CD4-positive, alpha-beta T cell (primary cell): ENCODE measurements around the gene NANS. TPM values are rescaled to one million over a fixed set of nuclear protein-coding genes. Genes with fewer than 3 reads are reported as not detected.
A peak's percentile ranks its signal among the peaks of the same experiment; 100 is the strongest.

ENCODE experiments used
- ATAC-seq: fragments of 200-7000 bp; cut with Tn5 transposase; one replicate; pipeline ENCODE4 v1.10.0; 2022; ENCODE audit warnings: mild to moderate bottlenecking; ENCODE audit not compliant: poor library complexity
- CTCF ChIA-PET: fragments of 350-600 bp; sonication (Branson Sonifier 250); formaldehyde crosslinking; loops from one replicate; lab custom pipeline; 2021; ENCODE audit warnings: antibody characterized with exemption, inconsistent platforms; lab: Charles Lee
- POLR2A ChIA-PET: fragments of 350-600 bp; sonication (Branson Sonifier 250); formaldehyde crosslinking; loops from one replicate; lab custom pipeline; 2021; ENCODE audit warnings: antibody characterized with exemption, inconsistent platforms; lab: Charles Lee
- DNase-seq, 14 experiments: peaks; one replicate each; pipeline ENCODE4 v3.0.0-alpha.2; 2013 to 2020; ENCODE audit warnings: mixed read lengths in 2 of 14
- H3K27ac ChIP-seq, 2 donors: one replicate each; pipeline versions ENCODE4 v1.5.1 to v1.7.0; 2013; ENCODE audit warnings: low read length in 2 of 2, low read depth in 1 of 2, mild to moderate bottlenecking in 1 of 2
- H3K27me3 ChIP-seq, 2 experiments: 1 replicate in 1 of 2; 2 replicates in 1 of 2; pipeline versions ENCODE4 v1.6.1 to v1.7.0; 2013; ENCODE audit warnings: low read length in 2 of 2, control low read depth in 1 of 2, mild to moderate bottlenecking in 1 of 2, moderate library complexity in 1 of 2; ENCODE audit not compliant: insufficient read depth in 2 of 2, control insufficient read depth in 1 of 2
- H3K36me3 ChIP-seq: one replicate; pipeline ENCODE4 v1.6.1; 2013; ENCODE audit warnings: low read length, control low read depth; ENCODE audit not compliant: insufficient read depth
- H3K4me1 ChIP-seq: one replicate; pipeline ENCODE4 v1.6.1; 2013; ENCODE audit warnings: low read length, control low read depth; ENCODE audit not compliant: insufficient read depth
- H3K4me3 ChIP-seq: one replicate; pipeline ENCODE4 v1.5.1; 2013; ENCODE audit warnings: mild to moderate bottlenecking, low read length, moderate library complexity
- H3K9me3 ChIP-seq, 2 experiments: 1 replicate in 1 of 2; 2 replicates in 1 of 2; pipeline versions ENCODE4 v1.6.1 to v1.7.0; 2013; ENCODE audit warnings: low read length in 2 of 2, mild to moderate bottlenecking in 2 of 2, control low read depth in 1 of 2, moderate library complexity in 1 of 2; ENCODE audit not compliant: control insufficient read depth in 1 of 2, insufficient read depth in 1 of 2
- H3K27ac Mint-ChIP-seq: one replicate; pipeline ENCODE4 v1.8.0; 2020; ENCODE audit warnings: mixed read lengths
- H3K27me3 Mint-ChIP-seq: one replicate; pipeline ENCODE4 v1.8.0; 2021; ENCODE audit warnings: mixed read lengths
- H3K36me3 Mint-ChIP-seq: one replicate; pipeline ENCODE4 v1.8.0; 2021; ENCODE audit warnings: low read depth, mixed read lengths
- H3K4me1 Mint-ChIP-seq: one replicate; pipeline ENCODE4 v1.8.0; 2021; ENCODE audit warnings: low read depth, mixed read lengths
- H3K4me3 Mint-ChIP-seq: one replicate; pipeline ENCODE4 v1.8.0; 2020; ENCODE audit warnings: mild to moderate bottlenecking, mixed read lengths
- H3K9me3 Mint-ChIP-seq: one replicate; pipeline ENCODE4 v1.8.0; 2020; ENCODE audit warnings: mixed read lengths
- CTCF ChIP-seq: fragments of 200-600 bp; IDR thresholded peaks from one replicate; pipeline ENCODE4 v1.8.0; 2022; ENCODE audit warnings: antibody characterized with exemption, mild to moderate bottlenecking
- intact Hi-C, 2 experiments: fragments of 100-400 bp; cut with DNase I in 1 of 2; cut with micrococcal nuclease in 1 of 2; formaldehyde crosslinking; loops; one replicate each; pipeline versions ENCODE4 v1.15.1 to v1.9.0; 2023 to 2025; cut with DNase I, micrococcal nuclease
- polyA plus RNA-seq, 2 donors: library from polyadenylated mRNA; unstranded; fragments of 120-200 nt; gene quantifications; one replicate each; pipeline ENCODE4 v1.2.1, GENCODE V29; 2013
- total RNA-seq, 174 experiments: library from RNA in 2 of 174; stranded (reverse) in 2 of 174; gene quantifications; one replicate each; pipeline ENCODE4 v1.2.3 and lab custom pipeline; 2021 to 2026

The NANS gene
- total RNA-seq (10 to 100 TPM; 70.5 to 74.0 TPM), total RNA-seq (lab: John Stamatoyannopoulos, UW) (10.1 to 78.9 (median 38.5) reads per million in 172 experiments)
- 28.0 TPM for polyA plus RNA-seq (2013, experiment 1 of 2)
- 31.5 TPM for polyA plus RNA-seq (2013, experiment 2 of 2)

DNA sequence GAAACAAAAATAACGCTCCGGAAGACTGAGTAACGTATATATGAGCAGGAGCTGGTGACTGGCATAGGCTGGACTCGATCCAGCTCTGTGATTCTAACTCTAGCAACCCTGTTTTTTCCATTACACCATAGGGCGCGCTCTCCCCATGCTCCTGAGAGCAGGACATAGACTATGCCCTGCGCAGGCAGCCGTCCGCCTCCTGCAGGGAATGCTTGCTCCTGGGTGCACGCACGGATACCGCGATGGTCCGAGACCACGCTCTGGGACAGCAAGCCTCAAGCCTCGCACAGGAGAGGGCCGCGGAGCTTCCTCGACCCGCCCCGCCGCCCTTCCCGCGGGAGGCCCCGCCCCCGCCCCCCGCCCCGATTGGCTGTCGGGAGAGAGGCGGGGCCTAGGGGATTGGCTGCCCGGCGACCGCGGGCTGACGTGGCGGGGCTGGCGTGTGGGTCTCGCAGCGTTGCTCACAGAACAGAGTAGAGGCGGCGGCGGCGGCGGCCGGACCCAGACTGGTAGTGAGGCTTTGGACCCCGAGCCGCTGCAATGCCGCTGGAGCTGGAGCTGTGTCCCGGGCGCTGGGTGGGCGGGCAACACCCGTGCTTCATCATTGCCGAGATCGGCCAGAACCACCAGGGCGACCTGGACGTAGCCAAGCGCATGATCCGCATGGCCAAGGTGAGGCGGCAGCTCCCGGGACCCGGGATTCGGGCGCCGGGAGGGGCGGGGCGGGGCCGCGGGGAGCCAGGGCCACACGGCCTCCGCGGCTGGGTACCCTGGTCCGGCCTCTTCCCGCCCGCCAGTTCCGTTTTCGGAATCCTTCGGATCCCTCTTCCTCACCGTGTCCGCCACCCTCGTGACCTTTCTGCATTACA lies at the start of gene NANS:
Gene NANS (plus strand): TSS at position 464 of the 869 bp plus-strand sequence. CDS start 77 bp downstream, at position 541.
- Histone ChIP-seq H3K36me3 (peaks cover 5% of the 10 kb centered on the region), H3K4me3 (peak within 1 kb of the TSS; percentile 71), H3K27ac (peak within 1 kb of the TSS; percentile 64 to 75), H3K9me3 (peaks cover 0 to 4% of the 10 kb centered on the region in 2 experiments), H3K27me3 (no peaks in the 10 kb centered on the region), H3K4me1 (peaks cover 27% of the 10 kb centered on the region)
- peaks cover 28% of the 10 kb centered on the region for H3K4me1 Mint-ChIP-seq
- intact Hi-C loops: loop anchor here (1.0 to 5.0 kb wide), 9 partner anchors 11 to 201 kb away; partner anchors contain the start of genes TBC1D2 (in 2 of the 2), CORO2A (in 1 of the 2) and TRMO (in 1 of the 2)
- peaks cover 15% of the 10 kb centered on the region for H3K36me3 Mint-ChIP-seq
- no peaks in the 10 kb centered on the region for H3K27me3 Mint-ChIP-seq
- POLR2A ChIA-PET: interaction anchor here (0.5 to 4.2 kb wide), 24 partner anchors 9 to 818 kb away, joined by 3 to 56 read pairs (median 5); partner anchors contain the start of genes ANP32B, CORO2A, NCBP1 and TBC1D2
- CTCF ChIA-PET: interaction anchor here (0.5 to 2.7 kb wide), 8 partner anchors 11 to 207 kb away, joined by 3 to 11 read pairs (median 4); partner anchors contain the start of gene ANP32B
- H3K4me3 Mint-ChIP-seq: peak within 1 kb of the TSS; percentile 98
- H3K27ac Mint-ChIP-seq: peak within 1 kb of the TSS; percentile 93
- peak; percentile 92 for ATAC-seq
- peak; percentile 81 to 95 (median 88) for DNase-seq
- no peak for TF ChIP-seq CTCF
- no peaks in the 10 kb centered on the region for H3K9me3 Mint-ChIP-seq

DNA sequence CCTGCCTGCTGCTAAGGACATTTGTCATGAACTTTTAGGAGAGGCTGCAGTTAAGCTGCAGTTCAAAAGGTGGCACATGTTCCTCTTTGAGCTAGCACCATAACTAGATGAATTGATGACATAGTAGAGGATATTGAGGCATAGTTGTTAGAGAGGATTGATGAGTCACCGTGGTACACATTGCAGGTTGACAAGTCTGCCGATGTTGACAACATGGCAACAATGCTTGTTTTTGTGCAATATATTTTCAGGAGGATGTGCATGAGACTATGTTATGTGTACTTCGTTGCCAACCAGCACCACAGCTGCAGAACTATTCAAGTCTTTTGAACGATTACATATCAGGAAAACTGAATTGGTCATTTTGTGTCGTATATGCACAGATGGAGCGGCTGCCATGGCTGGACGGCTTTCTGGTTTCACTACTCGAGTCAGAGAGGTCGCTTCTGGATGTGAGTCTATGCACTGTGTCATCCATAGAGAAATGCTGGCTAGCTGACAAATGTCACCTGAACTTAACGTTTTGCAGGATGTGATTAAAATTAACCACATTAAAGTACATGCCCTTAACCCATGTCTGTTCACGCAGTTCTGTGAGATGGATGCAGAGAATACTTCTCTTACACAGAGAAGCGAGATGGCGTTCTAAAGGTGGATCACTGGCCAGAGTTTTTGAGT lies 49.1 kb upstream of the NANS start:
- ATAC-seq: peak; percentile 54
- Histone ChIP-seq H3K27ac (no peak overlapping the region), H3K4me3 (no peak overlapping the region), H3K4me1 (no peaks in the 10 kb centered on the region), H3K9me3 (no peaks in the 10 kb centered on the region), H3K36me3 (peaks cover 94% of the 10 kb centered on the region), H3K27me3 (no peaks in the 10 kb centered on the region)
- Mint-ChIP-seq H3K4me1 (peaks cover 61% of the 10 kb centered on the region), H3K9me3 (no peaks in the 10 kb centered on the region), H3K27ac (peak overlapping the region; percentile 59), H3K27me3 (no peaks in the 10 kb centered on the region), H3K4me3 (no peak overlapping the region), H3K36me3 (peaks cover 100% of the 10 kb centered on the region)
- no peak for TF ChIP-seq CTCF
- CTCF ChIA-PET: interaction anchor here (1.2 kb wide), 1 partner anchor 11 kb away, joined by 3 read pairs; no protein-coding TSS in a partner anchor
- peak in 1 of 14 experiments; percentile 7 for DNase-seq
- POLR2A ChIA-PET: no interaction called here
- intact Hi-C loops: no loop called here

GRCh38 chr9:98008764-98009163 lies 47.8 kb upstream of the NANS start:
- no peak for DNase-seq
- ATAC-seq: no peak
- no peak for TF ChIP-seq CTCF
- H3K27me3 ChIP-seq: no peaks in the 10 kb centered on the region
- H3K4me3 ChIP-seq: no peak overlapping the region
- peaks cover 96% of the 10 kb centered on the region for H3K36me3 ChIP-seq
- H3K9me3 ChIP-seq: no peaks in the 10 kb centered on the region
- H3K4me1 ChIP-seq: no peaks in the 10 kb centered on the region
- Mint-ChIP-seq H3K4me1 (peaks cover 52% of the 10 kb centered on the region), H3K9me3 (no peaks in the 10 kb centered on the region), H3K4me3 (no peak overlapping the region), H3K27me3 (no peaks in the 10 kb centered on the region), H3K36me3 (peaks cover 96% of the 10 kb centered on the region), H3K27ac (no peak overlapping the region)
- H3K27ac ChIP-seq: no peak overlapping the region
- ChIA-PET CTCF (no interaction called here), POLR2A (interaction anchor here (0.7 kb wide), 1 partner anchor 83 kb away, joined by 3 read pairs; no protein-coding TSS in a partner anchor)
- intact Hi-C loops: no loop called here
